Glomerular endothelial cell (primary cell): ENCODE data around the gene FBXL16. TPM values are rescaled to one million over a fixed set of nuclear protein-coding genes. Genes with fewer than 3 reads are reported as not detected.

Source experiments
- DNase-seq: peaks from one replicate; pipeline ENCODE4 v3.0.0-alpha.2; 2011; ENCODE audit warnings: low read depth, low spot score; ENCODE audit errors: extremely low read depth
- total RNA-seq: library from RNA; depleted of rRNA; stranded (reverse); fragments of >200 nt; gene quantifications from 2 replicates; pipeline ENCODE4 v1.2.3, GENCODE V29; 2015

Gene FBXL16
- total RNA-seq, 1 donor from 2014 or later, result 1.6 TPM

DNA sequence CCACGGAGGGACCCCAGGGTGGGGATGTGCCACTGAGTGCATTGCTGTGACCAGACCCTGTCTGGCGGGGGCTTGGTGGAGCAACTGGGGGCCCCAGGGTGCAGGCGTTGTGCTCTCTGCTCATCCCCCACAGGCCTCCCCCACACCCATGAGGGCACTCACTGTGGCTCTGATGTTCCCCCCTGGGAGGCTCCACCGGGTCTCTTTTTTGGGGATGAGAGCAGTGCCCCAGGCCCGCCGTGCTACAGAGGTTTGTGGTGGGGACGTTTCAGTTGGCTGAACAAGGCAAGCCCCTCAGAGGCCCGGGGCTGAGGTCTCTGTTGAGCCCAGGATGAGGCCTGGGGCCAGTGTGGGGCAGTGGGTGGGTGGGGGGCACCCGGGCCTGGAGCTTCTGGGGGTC, 18.1 kb upstream of the FBXL16 start:
- DNase-seq, result no peak

DNA sequence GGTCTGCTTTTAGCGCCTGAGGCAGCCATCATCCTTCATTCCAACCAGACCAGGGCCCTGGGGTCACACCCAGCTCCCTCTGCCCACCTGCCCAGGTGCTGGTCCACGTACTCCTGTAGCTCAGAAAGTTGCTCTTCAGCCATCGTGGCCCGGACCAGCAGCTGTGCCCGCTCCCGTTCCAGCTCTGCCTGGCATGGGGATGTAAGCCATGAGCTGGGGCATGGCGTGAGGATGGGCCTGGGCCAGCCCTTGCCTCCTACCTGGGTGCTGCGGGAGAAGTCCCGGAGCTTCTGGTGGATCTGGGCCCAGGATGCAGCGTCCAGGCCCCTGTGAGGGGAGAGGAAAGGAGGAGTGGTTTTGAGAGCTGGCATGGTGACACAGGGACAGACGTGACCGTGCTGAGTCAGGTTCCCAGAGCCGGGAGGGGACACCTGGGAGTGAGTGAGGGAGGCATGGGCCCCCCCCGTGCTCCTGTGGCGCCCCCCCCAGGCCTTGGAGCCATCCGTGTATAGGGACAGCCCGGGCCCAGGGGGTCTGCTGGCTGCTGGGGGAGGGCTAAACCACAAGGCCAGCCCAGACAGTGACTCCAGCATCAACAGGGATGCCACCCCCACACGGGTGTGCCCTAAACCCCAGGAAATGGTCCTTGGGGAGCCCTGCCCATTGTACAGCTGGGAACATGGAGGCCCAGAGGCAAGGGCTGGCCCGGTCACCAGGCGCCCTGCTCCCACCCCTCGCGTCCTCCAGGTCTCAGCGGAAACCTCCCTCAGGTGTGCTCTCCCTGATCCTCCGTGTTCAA, 17.4 kb upstream of the FBXL16 start:
- no peak for DNase-seq

DNA sequence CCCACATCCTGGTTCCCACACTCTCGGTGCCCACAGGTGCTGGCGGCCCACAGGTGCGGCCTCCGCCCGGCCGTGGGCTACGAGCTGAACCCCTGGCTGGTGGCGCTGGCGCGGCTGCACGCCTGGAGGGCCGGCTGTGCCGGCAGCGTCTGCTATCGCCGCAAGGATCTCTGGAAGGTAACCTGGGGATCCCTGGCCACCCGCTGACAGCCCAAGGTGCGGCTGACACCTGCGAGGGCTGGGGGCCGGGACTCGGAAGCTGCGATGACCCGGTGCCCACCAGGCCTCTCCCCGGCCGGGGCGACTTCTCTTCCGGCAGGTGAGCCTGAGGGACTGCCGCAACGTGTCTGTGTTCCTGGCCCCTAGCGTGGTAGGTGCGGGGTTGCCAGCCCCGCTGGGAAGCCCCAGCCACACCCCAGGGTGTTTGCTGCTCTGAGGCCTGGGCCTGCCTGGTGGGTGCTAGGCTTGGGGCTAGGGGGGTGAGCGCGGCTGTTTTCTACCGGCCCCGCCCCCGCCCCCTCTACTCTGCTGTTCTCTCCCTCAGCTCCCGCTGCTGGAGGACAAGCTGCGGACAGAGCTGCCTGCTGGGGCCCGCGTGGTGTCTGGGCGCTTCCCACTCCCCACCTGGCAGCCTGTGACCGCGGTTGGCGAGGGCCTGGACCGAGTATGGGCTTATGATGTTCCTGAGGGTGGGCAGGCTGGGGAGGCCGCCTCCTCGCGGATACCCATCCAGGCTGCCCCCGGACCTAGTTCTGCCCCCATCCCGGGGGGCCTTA, 16.4 kb upstream of the FBXL16 start:
- no peak for DNase-seq

DNA sequence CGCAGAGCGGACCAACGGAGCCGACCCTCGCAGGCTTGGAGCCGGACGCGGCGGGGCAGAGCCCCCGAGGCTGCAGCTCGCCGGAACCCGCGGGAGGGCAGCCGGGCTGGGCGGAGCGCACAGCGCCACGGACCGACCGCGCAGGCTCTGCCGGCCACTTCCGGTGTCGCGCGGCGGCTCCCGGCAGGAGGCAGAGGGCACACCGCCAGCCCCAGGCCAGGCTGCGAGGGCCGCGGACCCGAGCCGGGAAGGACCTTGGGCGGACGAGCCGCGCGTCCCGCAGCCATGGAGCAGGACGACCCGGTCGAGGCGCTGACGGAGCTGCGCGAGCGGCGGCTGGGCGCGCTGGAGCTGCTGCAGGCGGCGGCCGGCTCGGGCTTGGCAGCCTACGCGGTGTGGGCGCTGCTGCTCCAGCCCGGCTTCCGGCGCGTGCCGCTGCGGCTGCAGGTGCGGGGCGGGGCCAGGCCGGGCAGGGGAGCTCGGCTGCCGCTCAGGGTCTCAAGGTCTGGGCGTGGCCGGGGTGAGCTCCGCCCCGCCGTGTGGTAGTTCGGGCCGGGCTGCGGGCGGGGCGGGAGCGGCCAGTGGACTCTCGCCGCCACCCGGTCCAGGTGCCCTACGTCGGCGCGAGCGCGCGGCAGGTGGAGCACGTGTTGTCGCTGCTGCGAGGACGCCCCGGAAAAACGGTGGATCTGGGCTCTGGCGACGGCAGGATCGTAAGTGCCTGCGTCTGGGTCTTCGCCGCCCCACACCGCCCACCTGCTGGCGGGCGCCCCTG, 15.6 kb upstream of the FBXL16 start, which contains the start of gene ANTKMT:
Gene ANTKMT, plus strand, starts transcription at position 157 of the 775 bp plus-strand sequence. Its CDS starts 129 bp downstream, at position 286.
- no peak for DNase-seq

DNA sequence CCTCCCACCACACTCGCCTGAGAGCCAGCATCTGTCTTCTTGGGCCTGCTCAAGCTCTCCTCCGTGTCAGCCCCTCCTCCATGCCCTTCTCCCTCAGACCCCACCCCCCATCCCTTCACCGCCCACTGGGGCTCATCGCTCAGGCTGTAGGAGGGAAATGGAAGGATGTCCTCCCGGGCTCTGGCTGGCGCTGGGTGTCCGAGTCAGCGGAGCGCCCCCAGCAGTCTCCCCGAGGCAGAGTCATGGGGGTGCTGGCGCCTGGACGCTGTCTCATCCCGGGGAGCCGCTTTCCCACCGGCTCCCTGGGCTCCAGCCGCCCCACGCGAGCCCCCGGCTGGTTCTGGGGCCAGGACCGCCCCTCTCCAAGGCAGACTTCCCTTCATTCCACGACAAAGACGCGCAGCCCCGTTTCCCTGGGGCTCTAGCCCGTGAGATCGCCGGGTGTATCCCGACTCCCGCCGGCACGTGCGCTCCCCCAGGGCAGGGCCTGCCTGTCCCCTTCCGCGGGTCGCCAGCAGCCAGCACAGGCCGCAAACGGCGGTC, 14.9 kb upstream of the FBXL16 start:
- no peak for DNase-seq

DNA sequence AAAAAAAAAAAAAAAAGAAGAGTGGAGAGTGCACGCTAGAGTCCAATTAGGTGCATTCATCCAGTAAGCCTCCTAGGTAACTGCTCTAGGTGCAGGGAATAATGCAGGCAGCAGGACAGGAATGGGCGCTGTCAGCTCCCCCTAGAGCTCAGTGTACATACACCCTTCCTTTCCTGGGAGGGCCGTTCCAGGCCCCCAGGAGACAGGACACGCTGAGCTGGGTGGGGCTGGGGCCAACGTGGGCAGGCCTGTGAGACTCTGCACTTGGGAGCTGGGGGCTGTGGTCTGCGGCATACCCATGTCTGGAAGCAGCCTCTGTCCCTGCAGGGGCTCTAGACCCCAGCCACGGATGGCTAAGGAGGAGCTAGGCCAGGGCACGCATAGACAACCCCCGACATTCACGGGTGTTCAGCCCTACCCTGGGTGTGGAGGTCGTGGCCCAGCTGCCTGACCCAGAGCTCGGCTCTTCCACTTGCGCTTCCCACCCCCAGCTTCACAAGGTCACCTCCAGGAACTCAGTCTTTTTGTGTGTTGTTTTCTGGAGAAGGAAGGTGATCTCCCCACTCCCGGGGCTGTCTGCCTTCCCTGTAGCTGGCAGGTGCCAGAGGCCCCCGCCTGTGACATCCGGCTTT, 14.3 kb upstream of the FBXL16 start:
- DNase-seq, result no peak

DNA sequence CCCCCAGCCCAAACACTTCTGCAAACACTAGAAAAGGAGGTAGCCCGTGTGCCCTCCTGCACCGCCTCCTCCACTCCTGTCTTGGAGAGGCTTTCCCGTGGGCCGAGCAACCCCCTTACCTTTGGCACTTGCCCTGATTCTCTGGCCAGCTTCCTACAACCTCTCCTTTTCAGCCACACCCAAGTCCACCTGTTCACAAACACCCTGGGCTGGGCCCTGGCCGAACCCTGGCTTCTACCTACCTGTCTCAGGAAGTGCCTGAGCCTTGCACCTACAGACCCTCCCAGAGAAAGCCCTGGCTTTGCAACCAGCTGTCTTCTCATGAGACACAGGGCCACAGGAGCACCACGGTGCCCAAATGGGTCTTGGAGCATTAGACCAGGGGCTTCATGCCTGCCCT, 13.3 kb upstream of the FBXL16 start:
- no peak for DNase-seq

DNA sequence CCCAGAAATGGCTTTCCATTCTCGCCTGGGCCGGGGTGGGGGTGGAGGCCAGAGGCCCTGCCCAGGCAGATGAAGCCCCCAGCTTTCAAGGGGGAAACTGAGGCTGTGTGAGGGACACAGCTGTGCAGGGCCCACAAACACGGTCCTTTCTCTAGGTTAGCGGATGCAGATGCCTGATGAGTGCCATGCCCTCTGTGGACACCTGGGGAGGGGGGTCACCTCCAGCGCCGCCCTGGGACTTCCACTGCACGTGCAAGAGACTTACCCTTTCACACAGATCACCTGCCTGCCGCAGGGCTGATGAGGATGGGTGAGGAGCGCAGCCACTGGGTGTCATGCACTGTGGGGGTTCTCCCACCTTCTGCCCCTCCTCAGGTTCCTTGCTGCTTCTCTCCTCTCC, 12.8 kb upstream of the FBXL16 start:
- no peak for DNase-seq

DNA sequence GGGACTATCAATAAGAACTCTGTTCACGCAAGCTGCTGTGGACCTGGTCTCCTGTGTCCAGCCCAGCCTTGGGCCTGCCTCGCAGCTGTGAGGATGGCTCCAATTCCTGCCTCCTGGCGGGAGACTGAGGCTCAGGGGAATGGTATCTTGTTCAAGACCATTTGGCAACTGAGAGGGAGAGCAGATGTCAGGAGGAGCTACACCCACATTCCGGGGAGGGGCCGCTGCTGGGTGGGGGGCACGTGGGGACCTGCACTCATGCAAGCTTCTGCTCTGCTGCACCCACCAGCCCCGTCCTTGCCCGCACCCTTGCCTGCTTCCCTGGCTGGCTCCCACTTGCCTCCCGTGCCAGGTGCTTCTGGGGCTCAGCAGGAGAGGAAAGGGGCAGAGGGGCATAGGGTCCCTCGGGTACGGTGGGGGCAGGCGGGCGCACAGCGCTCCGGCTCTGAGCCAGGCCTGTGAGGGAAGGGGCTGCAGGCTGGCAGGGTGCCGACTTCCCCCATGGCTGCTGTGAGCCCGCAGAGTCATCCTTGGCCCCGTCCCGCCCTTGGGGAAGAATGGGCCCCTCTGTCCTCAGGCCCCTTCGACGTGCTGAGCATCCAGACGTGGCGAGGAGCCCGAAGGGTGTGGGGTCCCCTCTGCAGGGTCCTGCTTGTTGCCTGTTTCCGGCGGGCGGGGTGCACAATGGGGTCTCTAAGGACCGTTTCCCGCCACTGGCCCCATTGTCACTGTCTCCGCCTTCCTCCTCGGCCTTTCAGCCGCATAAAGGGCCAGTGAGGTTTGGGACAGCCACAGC, 12.0 kb upstream of the FBXL16 start:
- DNase-seq, result no peak

DNA sequence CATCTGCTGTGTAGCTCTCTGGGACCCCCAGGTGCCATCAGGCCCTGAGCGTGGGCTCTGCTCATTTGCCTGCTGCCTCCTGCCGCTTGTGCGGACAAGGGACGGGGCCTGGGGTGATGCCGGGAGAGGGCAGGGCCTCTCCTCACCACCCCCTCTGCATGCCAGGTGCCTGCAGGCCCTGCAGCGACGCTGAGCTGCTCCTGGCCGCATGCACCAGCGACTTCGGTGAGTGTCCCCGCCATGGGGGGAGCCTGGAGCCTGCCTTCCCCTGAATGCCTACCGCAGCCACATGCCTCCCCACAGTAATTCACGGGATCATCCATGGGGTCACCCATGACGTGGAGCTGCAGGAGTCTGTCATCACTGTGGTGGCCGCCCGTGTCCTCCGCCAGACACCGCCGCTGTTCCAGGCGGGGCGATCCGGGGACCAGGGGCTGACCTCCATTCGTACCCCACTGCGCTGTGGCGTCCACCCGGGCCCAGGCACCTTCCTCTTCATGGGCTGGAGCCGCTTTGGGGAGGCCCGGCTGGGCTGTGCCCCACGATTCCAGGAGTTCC, 11.2 kb upstream of the FBXL16 start:
- DNase-seq, result no peak

DNA sequence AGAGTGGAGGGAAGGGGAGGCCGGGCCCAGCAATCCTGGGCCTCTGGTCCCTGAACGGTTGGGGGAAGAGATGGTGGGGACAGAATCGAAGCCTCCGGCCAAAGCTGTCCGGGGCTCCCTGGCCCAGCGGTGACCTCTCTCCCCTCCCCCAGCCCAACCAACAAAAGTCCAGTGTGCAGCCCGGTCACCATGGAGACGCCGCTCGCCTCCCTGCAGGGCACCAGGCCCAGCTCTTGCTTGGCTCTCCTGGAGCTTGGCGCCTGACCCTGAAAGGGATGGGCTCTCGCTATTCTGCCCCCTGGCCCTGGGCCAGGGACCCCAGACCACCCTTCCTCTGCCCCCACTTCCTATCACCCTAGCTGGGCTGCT, 10.6 kb upstream of the FBXL16 start:
- no peak for DNase-seq

DNA sequence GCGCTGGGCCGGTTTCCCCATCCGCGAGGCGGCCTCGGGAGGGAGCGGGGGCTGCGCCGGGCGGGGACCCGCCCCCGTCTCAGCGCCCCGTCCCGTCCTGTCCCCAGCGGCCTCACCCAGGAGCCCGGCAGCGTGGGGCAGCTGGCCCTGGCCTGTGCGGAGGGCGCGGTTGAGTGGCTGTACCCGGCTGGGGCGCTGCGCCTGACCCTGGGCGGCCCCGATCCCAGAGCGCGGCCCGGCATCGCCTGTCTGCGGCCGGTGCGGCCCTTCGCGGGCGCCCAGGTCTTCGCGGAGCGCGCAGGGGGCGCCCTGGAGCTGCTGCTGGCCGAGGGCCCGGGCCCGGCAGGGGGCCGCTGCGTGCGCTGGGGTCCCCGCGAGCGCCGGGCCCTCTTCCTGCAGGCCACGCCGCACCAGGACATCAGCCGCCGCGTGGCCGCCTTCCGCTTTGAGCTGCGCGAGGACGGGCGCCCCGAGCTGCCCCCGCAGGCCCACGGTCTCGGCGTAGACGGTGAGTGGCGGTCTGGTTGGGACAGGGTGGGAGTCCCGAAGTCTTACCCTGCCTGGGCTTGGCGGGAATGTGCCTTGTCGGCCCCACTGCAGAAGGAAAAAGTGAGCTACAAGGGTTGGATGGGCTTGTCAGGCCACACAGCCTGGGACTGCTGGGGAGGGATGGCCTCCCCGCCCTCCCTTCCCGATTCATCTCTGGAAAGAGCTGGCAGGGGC, 10.0 kb upstream of the FBXL16 start:
- DNase-seq, result no peak

DNA sequence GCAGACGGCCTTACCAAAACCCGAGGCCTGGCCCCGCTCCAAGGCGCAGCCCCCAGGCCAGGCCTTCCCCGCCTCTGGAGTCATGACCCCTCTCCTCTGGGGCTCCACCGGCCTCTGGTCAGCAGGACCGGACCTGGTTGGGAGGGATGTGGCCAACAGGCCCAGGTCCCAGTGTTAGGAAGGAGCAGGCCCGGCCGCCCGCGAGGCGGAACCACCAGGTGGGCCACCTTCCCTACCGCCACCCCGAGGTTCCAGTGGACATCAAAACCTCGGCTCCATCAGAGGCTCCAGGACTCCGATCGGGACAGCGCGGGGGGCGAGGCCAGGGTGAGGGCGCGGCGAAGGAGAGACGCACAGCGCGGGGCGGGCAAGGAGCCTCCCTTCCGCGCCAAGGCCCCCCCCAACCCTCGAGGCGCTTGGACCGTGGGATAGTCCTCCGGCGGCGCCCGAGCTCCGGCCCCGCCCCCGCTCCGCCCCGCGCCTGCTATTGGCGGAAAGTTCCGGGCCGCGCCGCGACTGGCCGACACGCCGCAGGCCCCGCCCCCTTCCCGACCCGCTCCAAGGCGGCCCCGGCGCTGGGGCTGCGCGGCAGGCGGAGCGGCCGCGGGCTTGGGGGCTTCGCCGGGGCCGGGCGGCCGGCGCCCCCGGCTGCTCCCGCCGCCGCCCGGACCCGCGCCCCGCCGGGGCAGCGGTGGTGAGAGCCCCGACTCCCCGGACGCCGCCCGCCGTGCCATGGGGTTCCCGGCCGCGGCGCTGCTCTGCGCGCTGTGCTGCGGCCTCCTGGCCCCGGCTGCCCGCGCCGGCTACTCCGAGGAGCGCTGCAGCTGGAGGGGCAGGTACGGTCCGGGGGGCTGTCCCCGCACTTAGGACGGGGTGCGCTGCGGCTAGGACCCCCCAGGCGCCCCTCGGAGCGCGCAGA, 9.2 kb upstream of the FBXL16 start, which contains the start of gene METRN:
Gene METRN, plus strand, starts transcription at position 561 of the 919 bp plus-strand sequence. Its CDS starts 172 bp downstream, at position 733.
- no peak for DNase-seq

DNA sequence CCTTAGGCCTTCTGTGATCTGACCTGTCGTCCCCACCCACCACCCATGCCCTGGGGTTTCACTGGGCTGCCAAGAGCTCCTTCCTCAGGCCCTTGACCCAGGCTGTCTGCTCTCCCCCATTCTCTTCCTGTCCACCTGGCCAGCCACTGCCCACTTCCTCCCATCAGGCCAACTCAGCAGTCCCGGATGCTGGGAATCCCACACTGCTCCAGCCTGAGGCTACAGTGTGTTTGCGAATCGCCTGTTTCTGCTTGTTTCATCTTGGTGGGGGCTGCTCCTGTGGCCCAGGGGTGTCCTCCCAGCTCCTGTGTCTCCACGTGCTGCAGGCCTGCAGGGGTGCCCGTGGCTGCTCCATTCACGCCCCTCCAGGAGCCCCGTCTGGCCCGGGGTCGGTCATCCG, 8.5 kb upstream of the FBXL16 start:
- DNase-seq, result no peak

DNA sequence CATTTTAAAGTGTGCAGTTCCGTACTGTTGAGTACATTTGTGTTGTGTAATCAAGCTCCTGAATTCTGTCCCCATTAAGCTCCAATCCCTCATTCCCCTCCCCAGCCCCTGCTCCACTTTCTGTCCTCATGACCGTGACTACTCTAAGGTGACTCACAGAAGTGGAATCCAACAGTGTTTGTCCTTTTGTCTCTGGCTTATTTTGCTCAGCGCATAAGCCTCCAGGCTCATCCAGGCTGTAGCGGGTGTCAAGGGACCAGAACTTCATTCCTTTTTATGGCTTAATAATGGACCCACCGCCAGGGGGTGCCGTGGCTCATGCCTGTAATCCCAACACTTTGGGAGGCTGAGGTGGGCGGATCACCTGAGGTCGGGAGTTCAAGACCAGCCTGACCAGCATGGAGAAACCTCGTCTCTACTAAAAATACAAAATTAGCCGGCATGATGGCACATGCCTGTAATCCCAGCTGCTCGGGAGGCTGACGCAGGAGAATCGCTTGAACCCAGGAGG, 7.2 kb upstream of the FBXL16 start:
- peak; percentile 48 for DNase-seq

DNA sequence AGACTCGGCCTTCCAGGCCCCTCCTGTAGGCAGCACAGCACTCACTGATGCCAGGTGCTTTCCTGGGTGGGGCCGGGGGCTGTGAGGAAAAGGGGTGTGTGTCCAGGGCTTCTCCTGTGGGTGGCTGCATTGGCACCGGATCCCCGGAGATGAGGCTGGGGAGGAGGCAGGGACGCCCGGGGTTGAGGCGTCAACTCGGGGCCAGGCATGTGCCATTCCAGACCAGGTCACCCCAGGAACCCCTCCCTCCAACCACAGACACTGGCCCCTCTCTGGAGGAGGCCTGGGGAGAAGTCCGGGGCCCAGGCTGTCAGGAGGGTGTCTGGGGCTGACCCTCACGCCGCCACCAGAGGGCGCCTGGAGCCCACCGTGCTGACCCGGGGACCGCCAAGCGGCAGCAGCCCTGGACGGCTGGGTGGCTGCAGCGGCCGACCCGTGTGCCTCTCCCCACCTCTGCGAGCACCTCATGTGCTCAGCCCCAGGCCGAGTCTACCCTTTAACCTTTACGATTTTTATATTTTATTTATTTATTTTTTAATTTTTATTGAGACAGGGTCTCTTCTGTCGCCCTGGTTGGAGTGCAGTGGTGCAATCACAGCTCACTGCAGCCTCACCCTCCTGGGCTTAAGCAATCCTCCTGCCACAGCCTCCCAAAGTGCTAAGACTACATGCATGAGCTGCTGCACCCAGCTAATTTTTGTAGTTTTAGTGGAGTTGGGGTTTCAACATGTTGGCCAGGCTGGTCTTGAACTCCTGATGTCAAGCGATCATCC, 6.1 kb upstream of the FBXL16 start:
- DNase-seq, result no peak

DNA sequence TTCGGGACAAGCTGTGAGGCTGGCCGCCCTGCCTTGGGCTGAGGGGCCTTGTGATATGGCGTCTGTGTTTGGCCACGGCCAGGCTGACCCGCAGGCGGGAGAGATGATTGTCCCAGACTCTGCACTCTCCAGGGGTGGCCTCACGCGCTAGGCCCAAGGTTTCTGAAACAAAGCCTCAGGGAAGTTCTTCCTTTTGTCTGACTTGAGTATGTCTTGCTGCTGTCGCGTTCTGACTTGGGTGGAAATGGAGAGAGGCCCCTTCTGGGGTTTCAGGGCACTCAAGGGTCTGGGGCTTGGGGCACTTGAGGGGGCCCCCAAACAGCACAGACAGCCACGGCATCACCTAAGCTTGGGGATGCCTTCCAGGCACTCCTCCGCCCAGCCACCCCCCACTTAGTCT, 5.5 kb upstream of the FBXL16 start:
- no peak for DNase-seq
